ENCODE data around the gene PHOSPHO2.

PHOSPHO2 gene

DNA sequence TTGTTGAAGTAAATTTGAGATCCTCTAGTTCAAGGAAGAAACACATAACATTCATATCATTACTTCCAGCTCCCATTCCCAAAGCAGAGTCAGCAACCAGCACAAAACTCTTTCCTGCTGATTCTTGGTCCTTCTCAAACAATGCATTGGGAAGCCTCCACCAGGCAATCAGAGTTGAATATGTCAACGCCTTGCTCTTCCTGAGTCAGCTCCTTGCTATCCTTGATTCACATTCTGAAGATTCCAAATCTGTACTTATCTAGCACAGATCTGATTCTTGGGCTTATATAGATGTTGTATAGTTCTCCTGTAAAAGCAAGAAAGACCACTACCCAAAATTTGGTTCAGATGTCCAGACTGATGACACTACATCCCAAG, 29.7 kb upstream of the PHOSPHO2 start:
- no peak overlapping the region for H3K4me3 ChIP-seq (ENCODE audit: low read depth in 1 of 5, low read length in 5 of 5)
- H3K27ac ChIP-seq (ENCODE audit: low read depth, low read length) = no peak overlapping the region
- H3K4me1 ChIP-seq (ENCODE audit: control insufficient read depth in 5 of 5, insufficient read depth in 5 of 5, low read length in 5 of 5) = no peaks in the 10 kb centered on the region
- no peaks in the 10 kb centered on the region for H3K27me3 ChIP-seq (ENCODE audit: control insufficient read depth in 5 of 5, insufficient read depth in 4 of 5, low read length in 5 of 5)
- H3K36me3 ChIP-seq (ENCODE audit: control insufficient read depth in 5 of 5, insufficient read depth in 5 of 5, low read length in 5 of 5) = no peaks in the 10 kb centered on the region
- H3K9ac ChIP-seq (ENCODE audit: low read length in 5 of 5) = no peak overlapping the region
- no peaks in the 10 kb centered on the region for H3K9me3 ChIP-seq (ENCODE audit: control insufficient read depth in 5 of 5, low read length in 5 of 5)

DNA sequence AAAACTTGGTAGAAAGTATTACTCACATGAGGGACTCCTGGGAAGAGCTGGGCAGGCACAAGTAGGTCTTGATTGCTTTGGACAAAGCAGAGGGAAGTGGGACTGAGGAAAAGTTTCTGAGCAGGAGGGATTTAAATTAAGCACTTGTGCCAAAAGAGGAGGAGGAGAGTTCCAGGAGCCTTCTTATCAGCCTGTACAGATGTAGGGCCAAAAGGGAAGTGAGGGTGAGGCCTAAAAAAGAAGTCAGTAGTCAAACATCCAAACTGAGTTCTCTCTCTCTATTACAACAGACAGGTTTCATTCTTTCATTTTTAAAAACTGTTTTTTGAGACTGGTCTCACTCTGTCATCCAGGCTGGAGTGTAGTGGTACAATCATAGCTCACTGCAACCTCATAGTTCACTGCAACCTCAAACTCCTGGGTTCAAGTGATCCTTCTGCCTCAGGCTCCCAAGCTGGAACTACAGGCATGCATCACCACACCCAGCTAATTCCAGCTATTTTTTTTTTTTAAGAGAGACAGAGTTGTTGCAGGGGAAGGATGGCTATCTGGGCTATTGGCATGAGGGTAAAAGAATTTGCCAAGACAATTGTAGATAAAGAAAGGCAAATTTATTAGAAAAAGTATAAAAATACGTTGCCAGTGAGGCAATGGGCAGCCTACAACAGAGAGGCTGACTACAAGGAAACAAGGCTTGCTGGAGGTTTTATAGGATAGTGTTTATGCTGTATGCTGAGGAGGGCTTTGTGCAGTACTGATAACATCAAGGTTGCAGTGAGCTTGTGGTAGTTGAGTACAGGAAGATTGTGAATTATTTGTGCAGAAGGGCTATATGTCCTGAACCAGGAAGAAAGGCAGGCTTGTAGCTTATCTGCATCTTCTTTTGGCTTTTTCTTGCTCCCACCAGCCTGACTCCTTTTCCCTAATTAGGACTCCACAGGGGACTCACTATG, 29.0 kb upstream of the PHOSPHO2 start:
- H3K4me1 ChIP-seq (ENCODE audit: control insufficient read depth in 5 of 5, insufficient read depth in 5 of 5, low read length in 5 of 5) = no peaks in the 10 kb centered on the region

DNA sequence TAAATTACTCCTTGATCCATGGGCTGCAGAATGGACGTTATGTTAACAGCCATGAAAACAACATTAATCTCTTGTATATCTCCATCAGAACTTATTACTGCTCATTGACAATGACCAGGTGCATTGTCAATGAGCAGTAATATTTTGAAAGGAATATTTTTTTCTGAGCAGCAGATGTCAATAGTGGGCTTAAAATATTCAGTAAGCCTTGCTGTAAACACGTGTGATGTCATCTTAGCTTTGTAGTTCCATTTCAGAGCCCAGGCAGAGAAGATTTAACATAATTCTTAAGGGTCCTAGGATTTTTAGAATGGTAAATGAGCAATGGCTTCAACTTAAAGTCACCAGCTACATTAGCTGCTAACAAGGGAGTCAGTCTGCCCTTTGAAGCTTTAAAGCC, 26.7 kb upstream of the PHOSPHO2 start:
- H3K9me3 ChIP-seq (ENCODE audit: control insufficient read depth in 5 of 5, low read length in 5 of 5) = no peaks in the 10 kb centered on the region
- H3K9ac ChIP-seq (ENCODE audit: low read length in 5 of 5) = no peak overlapping the region
- no peak overlapping the region for H3K4me3 ChIP-seq (ENCODE audit: low read depth in 1 of 5, low read length in 5 of 5)
- no peak overlapping the region for H3K27ac ChIP-seq (ENCODE audit: low read depth, low read length)
- no peaks in the 10 kb centered on the region for H3K4me1 ChIP-seq (ENCODE audit: control insufficient read depth in 5 of 5, insufficient read depth in 5 of 5, low read length in 5 of 5)
- no peaks in the 10 kb centered on the region for H3K27me3 ChIP-seq (ENCODE audit: control insufficient read depth in 5 of 5, insufficient read depth in 4 of 5, low read length in 5 of 5)
- H3K36me3 ChIP-seq (ENCODE audit: control insufficient read depth in 5 of 5, insufficient read depth in 5 of 5, low read length in 5 of 5) = no peaks in the 10 kb centered on the region

More for the DNA sequence above, 29.0 kb upstream of the PHOSPHO2 start:
- Histone ChIP-seq H3K4me3 (ENCODE audit: low read depth in 1 of 5, low read length in 5 of 5) (no peak overlapping the region), H3K36me3 (ENCODE audit: control insufficient read depth in 5 of 5, insufficient read depth in 5 of 5, low read length in 5 of 5) (no peaks in the 10 kb centered on the region), H3K9me3 (ENCODE audit: control insufficient read depth in 5 of 5, low read length in 5 of 5) (no peaks in the 10 kb centered on the region), H3K27me3 (ENCODE audit: control insufficient read depth in 5 of 5, insufficient read depth in 4 of 5, low read length in 5 of 5) (no peaks in the 10 kb centered on the region), H3K9ac (ENCODE audit: low read length in 5 of 5) (no peak overlapping the region), H3K27ac (ENCODE audit: low read depth, low read length) (no peak overlapping the region)

DNA sequence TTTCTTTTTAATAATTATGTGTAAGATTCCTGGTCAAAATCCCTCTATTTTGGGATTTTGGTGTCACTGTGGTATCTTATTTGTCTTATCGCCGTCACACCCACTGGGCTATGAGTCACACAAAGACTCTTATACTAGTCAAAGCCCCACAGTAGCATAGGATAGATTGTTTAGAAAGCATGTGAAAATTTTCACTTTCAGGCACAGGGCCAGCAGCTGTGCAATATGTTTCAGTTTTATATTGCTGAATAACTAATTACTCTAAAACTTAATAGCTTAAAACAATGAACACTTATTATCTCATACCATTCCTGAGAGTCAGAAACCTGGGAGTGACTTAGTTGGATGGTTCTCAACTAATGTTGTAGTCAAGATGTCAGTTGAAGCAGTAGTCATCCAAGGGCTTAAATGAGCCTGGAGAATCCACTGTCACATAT, 24.0 kb upstream of the PHOSPHO2 start:
- Histone ChIP-seq H3K4me1 (ENCODE audit: control insufficient read depth in 5 of 5, insufficient read depth in 5 of 5, low read length in 5 of 5) (no peaks in the 10 kb centered on the region), H3K27me3 (ENCODE audit: control insufficient read depth in 5 of 5, insufficient read depth in 4 of 5, low read length in 5 of 5) (no peaks in the 10 kb centered on the region), H3K9ac (ENCODE audit: low read length in 5 of 5) (no peak overlapping the region), H3K4me3 (ENCODE audit: low read depth in 1 of 5, low read length in 5 of 5) (no peak overlapping the region), H3K9me3 (ENCODE audit: control insufficient read depth in 5 of 5, low read length in 5 of 5) (no peaks in the 10 kb centered on the region), H3K36me3 (ENCODE audit: control insufficient read depth in 5 of 5, insufficient read depth in 5 of 5, low read length in 5 of 5) (no peaks in the 10 kb centered on the region), H3K27ac (ENCODE audit: low read depth, low read length) (no peak overlapping the region)

DNA sequence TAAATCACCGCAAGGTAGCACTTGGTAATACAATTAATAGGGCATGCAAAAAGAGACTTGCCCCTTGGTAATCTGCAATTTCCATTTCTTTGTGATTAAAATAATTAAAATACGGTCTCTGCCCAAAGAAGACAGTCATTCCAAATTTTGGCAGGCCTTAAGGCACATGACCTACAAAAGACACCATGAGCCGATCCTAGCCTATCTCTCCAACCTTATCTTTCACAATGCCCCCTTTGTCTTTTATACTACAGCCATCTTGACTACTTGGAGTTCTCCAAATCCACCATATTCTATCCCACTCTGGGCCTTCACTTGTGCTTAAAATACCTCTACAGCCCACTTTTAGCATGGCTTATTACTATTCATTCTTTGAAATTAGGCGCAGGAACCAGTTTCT, 23.3 kb upstream of the PHOSPHO2 start:
- Histone ChIP-seq H3K4me3 (ENCODE audit: low read depth in 1 of 5, low read length in 5 of 5) (no peak overlapping the region), H3K36me3 (ENCODE audit: control insufficient read depth in 5 of 5, insufficient read depth in 5 of 5, low read length in 5 of 5) (no peaks in the 10 kb centered on the region), H3K27ac (ENCODE audit: low read depth, low read length) (no peak overlapping the region), H3K9ac (ENCODE audit: low read length in 5 of 5) (no peak overlapping the region), H3K4me1 (ENCODE audit: control insufficient read depth in 5 of 5, insufficient read depth in 5 of 5, low read length in 5 of 5) (no peaks in the 10 kb centered on the region), H3K27me3 (ENCODE audit: control insufficient read depth in 5 of 5, insufficient read depth in 4 of 5, low read length in 5 of 5) (no peaks in the 10 kb centered on the region), H3K9me3 (ENCODE audit: control insufficient read depth in 5 of 5, low read length in 5 of 5) (no peaks in the 10 kb centered on the region)

DNA sequence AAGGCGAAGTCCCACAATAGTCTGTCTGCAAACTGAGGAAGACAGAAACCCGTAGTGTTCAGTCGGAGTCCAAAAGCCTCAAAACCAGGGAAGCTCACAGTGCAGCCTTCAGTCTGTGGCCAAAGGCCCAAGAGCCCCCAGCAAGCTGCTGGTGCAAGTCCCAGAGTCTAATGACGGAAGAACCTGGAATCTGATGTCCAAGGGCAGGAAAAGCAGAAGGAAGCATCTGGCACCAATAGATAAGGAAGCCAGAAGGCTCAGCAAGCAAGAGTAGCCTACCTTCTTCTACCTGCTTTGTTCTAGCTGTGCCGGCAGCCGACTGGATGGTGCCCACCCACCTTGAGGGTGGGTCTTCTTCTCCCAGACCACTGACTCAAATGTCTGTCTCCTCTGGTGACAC, 21.9 kb upstream of the PHOSPHO2 start:
- Histone ChIP-seq H3K4me1 (ENCODE audit: control insufficient read depth in 5 of 5, insufficient read depth in 5 of 5, low read length in 5 of 5) (no peaks in the 10 kb centered on the region), H3K27me3 (ENCODE audit: control insufficient read depth in 5 of 5, insufficient read depth in 4 of 5, low read length in 5 of 5) (peaks cover 0 to 2% (median 0%) of the 10 kb centered on the region in 5 donors), H3K9ac (ENCODE audit: low read length in 5 of 5) (no peak overlapping the region), H3K4me3 (ENCODE audit: low read depth in 1 of 5, low read length in 5 of 5) (no peak overlapping the region), H3K9me3 (ENCODE audit: control insufficient read depth in 5 of 5, low read length in 5 of 5) (no peaks in the 10 kb centered on the region), H3K27ac (ENCODE audit: low read depth, low read length) (no peak overlapping the region), H3K36me3 (ENCODE audit: control insufficient read depth in 5 of 5, insufficient read depth in 5 of 5, low read length in 5 of 5) (no peaks in the 10 kb centered on the region)

DNA sequence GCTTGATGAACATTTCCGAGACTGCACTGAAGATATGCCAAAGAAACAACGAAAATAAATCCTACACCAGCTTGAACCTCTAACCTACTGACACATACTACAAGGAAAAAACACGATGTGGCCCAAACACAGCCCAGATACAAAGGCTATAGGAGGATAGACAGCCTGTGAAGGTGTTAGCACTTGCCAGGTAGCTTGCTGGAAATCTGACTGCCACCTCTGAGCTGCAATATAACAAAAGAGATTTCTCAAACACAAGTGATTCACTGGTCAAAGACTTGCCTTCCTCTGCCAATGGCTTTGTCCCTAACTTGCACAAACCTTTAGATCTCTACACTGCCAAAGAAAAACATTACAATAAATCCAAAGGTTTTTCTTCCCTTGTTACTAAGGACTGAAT, 21.2 kb upstream of the PHOSPHO2 start:
- H3K4me1 ChIP-seq (ENCODE audit: control insufficient read depth in 5 of 5, insufficient read depth in 5 of 5, low read length in 5 of 5) = no peaks in the 10 kb centered on the region
- H3K27ac ChIP-seq (ENCODE audit: low read depth, low read length) = no peak overlapping the region
- no peaks in the 10 kb centered on the region for H3K9me3 ChIP-seq (ENCODE audit: control insufficient read depth in 5 of 5, low read length in 5 of 5)
- no peak overlapping the region for H3K9ac ChIP-seq (ENCODE audit: low read length in 5 of 5)
- peaks cover 0 to 2% (median 0%) of the 10 kb centered on the region in 5 donors for H3K27me3 ChIP-seq (ENCODE audit: control insufficient read depth in 5 of 5, insufficient read depth in 4 of 5, low read length in 5 of 5)
- no peaks in the 10 kb centered on the region for H3K36me3 ChIP-seq (ENCODE audit: control insufficient read depth in 5 of 5, insufficient read depth in 5 of 5, low read length in 5 of 5)
- H3K4me3 ChIP-seq (ENCODE audit: low read depth in 1 of 5, low read length in 5 of 5) = no peak overlapping the region

DNA sequence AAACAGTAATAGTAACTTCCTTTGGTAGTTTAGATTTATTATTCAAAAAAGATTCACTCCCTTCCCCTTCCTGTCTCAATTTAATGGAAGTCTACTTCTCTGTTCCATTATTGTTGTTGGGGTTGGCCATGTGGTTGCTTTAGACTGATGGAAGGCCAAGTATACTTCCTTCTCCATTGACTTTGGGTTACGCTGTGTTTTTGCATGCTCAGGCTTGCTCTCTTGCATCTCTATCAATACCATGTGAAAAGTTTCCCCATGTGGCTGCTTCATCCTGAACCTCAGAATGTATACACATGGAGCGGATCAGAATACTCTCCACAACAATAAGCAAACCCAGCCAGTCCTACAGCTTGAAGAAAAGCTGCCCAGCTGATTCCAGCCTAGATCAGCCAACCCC, 20.3 kb upstream of the PHOSPHO2 start:
- Histone ChIP-seq H3K4me3 (ENCODE audit: low read depth in 1 of 5, low read length in 5 of 5) (no peak overlapping the region), H3K27me3 (ENCODE audit: control insufficient read depth in 5 of 5, insufficient read depth in 4 of 5, low read length in 5 of 5) (peaks cover 0 to 2% (median 0%) of the 10 kb centered on the region in 5 donors), H3K27ac (ENCODE audit: low read depth, low read length) (no peak overlapping the region), H3K9me3 (ENCODE audit: control insufficient read depth in 5 of 5, low read length in 5 of 5) (no peaks in the 10 kb centered on the region), H3K36me3 (ENCODE audit: control insufficient read depth in 5 of 5, insufficient read depth in 5 of 5, low read length in 5 of 5) (no peaks in the 10 kb centered on the region), H3K4me1 (ENCODE audit: control insufficient read depth in 5 of 5, insufficient read depth in 5 of 5, low read length in 5 of 5) (no peaks in the 10 kb centered on the region), H3K9ac (ENCODE audit: low read length in 5 of 5) (no peak overlapping the region)

DNA sequence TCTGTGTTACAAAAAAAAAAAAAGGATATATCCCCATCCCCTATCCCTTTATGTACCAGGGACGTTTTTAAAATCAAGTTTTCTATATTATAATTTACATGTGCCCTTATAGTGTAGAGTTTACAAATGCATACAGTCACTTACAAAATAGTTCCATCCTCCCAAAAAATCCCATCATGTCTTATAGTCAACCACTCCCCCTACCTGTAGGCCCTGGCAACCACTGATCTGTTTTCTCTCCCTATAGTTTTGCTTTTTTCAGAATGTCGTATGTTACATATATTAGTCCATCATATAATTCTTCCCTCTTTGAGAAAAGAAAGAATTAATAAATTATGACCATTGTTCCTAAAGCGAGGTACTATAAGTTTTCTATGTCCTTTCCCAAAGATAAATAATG, 17.9 kb upstream of the PHOSPHO2 start:
- no peaks in the 10 kb centered on the region for H3K36me3 ChIP-seq (ENCODE audit: control insufficient read depth in 5 of 5, insufficient read depth in 5 of 5, low read length in 5 of 5)
- no peak overlapping the region for H3K9ac ChIP-seq (ENCODE audit: low read length in 5 of 5)
- no peaks in the 10 kb centered on the region for H3K4me1 ChIP-seq (ENCODE audit: control insufficient read depth in 5 of 5, insufficient read depth in 5 of 5, low read length in 5 of 5)
- no peaks in the 10 kb centered on the region for H3K9me3 ChIP-seq (ENCODE audit: control insufficient read depth in 5 of 5, low read length in 5 of 5)
- no peak overlapping the region for H3K4me3 ChIP-seq (ENCODE audit: low read depth in 1 of 5, low read length in 5 of 5)
- no peak overlapping the region for H3K27ac ChIP-seq (ENCODE audit: low read depth, low read length)
- peaks cover 0 to 2% (median 0%) of the 10 kb centered on the region in 5 donors for H3K27me3 ChIP-seq (ENCODE audit: control insufficient read depth in 5 of 5, insufficient read depth in 4 of 5, low read length in 5 of 5)

DNA sequence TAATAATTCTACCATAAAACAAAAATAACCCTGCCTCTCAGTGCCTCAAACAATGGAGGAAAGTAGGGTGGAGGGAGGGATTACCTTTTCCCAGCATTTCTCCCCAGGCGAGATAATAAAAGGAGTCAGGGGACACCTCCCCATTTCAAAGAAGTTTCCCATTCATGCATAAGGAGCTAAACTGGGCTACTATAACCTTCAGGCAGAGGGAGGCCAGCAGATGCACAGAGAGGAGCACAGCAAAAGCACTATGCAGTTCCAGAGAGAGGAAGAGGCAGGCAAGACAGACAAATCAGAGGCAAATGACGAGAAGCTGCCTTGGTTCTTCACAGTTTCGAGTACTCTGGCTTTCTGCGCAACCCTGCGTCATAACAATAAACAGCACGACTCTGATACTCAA, 17.4 kb upstream of the PHOSPHO2 start:
- no peak overlapping the region for H3K4me3 ChIP-seq (ENCODE audit: low read depth in 1 of 5, low read length in 5 of 5)
- H3K27ac ChIP-seq (ENCODE audit: low read depth, low read length) = no peak overlapping the region
- H3K9me3 ChIP-seq (ENCODE audit: control insufficient read depth in 5 of 5, low read length in 5 of 5) = no peaks in the 10 kb centered on the region
- H3K36me3 ChIP-seq (ENCODE audit: control insufficient read depth in 5 of 5, insufficient read depth in 5 of 5, low read length in 5 of 5) = no peaks in the 10 kb centered on the region
- H3K27me3 ChIP-seq (ENCODE audit: control insufficient read depth in 5 of 5, insufficient read depth in 4 of 5, low read length in 5 of 5) = peaks cover 0 to 2% (median 0%) of the 10 kb centered on the region in 5 donors
- H3K4me1 ChIP-seq (ENCODE audit: control insufficient read depth in 5 of 5, insufficient read depth in 5 of 5, low read length in 5 of 5) = no peaks in the 10 kb centered on the region
- no peak overlapping the region for H3K9ac ChIP-seq (ENCODE audit: low read length in 5 of 5)

All from subcutaneous abdominal adipose tissue (tissue), 5 donors.